Heart left ventricle (tissue), 16 donors: Measurements from ENCODE around the gene CACNA1D. TPM values are rescaled to one million over a fixed set of nuclear protein-coding genes. Genes with fewer than 3 reads are reported as not detected.

Experiments
- ATAC-seq, 4 donors: fragments of 200-7000 bp; cut with Tn5 transposase; one replicate each; pipeline ENCODE4 v1.9.1; 2020 to 2022; ENCODE audit warnings: moderate library complexity in 4 of 4, mild to moderate bottlenecking in 3 of 4, moderate number of reproducible peaks in 1 of 4
- DNase-seq, 5 donors: peaks; one replicate each; pipeline ENCODE4 v3.0.0-alpha.2; 2020
- H3K27ac ChIP-seq, 12 donors: fragments of 200-600 bp; sonication (generic) in 4 of 12; one replicate each; pipeline versions ENCODE4 v1.5.0 to v1.8.0; 2016 to 2022; ENCODE audit warnings: mild to moderate bottlenecking in 2 of 12
- H3K27me3 ChIP-seq, 9 donors: fragments of 200-600 bp; sonication (generic) in 2 of 9; one replicate each; pipeline versions ENCODE4 v1.5.1 to v1.8.0; 2016 to 2022; ENCODE audit warnings: mild to moderate bottlenecking in 3 of 9
- H3K36me3 ChIP-seq, 9 donors: fragments of 200-600 bp; sonication (generic) in 2 of 9; one replicate each; pipeline versions ENCODE4 v1.5.0 to v1.8.0; 2018 to 2022; ENCODE audit warnings: mild to moderate bottlenecking in 2 of 9
- H3K4me1 ChIP-seq, 12 donors: fragments of 200-600 bp; sonication (generic) in 4 of 12; one replicate each; pipeline versions ENCODE4 v1.5.0 to v1.8.0; 2016 to 2022; ENCODE audit warnings: mild to moderate bottlenecking in 3 of 12
- H3K4me3 ChIP-seq, 12 donors: fragments of 200-600 bp; sonication (generic) in 4 of 12; one replicate each; pipeline versions ENCODE4 v1.5.0 to v1.8.0; 2017 to 2022; ENCODE audit warnings: mild to moderate bottlenecking in 9 of 12, moderate library complexity in 4 of 12
- H3K9me3 ChIP-seq, 12 donors: fragments of 200-600 bp; sonication (generic) in 4 of 12; one replicate each; pipeline versions ENCODE4 v1.5.0 to v1.8.0; 2016 to 2022; ENCODE audit warnings: mild to moderate bottlenecking in 1 of 12
- POLR2A ChIP-seq, 2 donors: fragments of 450-650 bp; IDR thresholded peaks; one replicate each; pipeline ENCODE4 v1.6.1; 2017; ENCODE audit warnings: antibody characterized with exemption in 2 of 2, mild to moderate bottlenecking in 2 of 2, moderate library complexity in 2 of 2
- WGBS, 4 donors: extraction: QIAGEN DNeasy Blood & Tissue Kit in 2 of 4; methylation state at CpG; one replicate each; pipeline versions ENCODE4 v1.1.5 to v1.1.7; 2013 to 2018; 5-methylcytosine and 5-hydroxymethylcytosine counted together
- intact Hi-C, 10 donors: fragments of 100-400 bp; cut with DNase I; formaldehyde crosslinking; loops; one replicate each; pipeline versions ENCODE4 v1.11.1 to v1.14.2; 2022
- polyA plus RNA-seq, 2 donors: library from polyadenylated mRNA; stranded (reverse); fragments of 200-250 nt; gene quantifications; one replicate each; pipeline ENCODE4 v1.2.3, GENCODE V29; 2013
- total RNA-seq, 9 donors: library from RNA; depleted of rRNA in 2 of 9; stranded (reverse); fragments of >200 nt in 2 of 9; fragmentation: NEBNext Ultra II Directional in 3 of 9; extraction: Animal tissue kit (Norgen Biotek cat#: 25700) in 3 of 9; gene quantifications; one replicate each; pipeline versions ENCODE4 v1.1.0 to v1.2.4, GENCODE V29; 2016 to 2023
- TF ChIP-seq, protein P1 (sequence below), 12 donors: fragments of 200-600 bp; sonication (generic) in 4 of 12; IDR thresholded peaks; one replicate each; pipeline versions ENCODE4 v1.5.0 to v1.8.0; 2018 to 2022; ENCODE audit warnings: antibody characterized with exemption in 12 of 12, mild to moderate bottlenecking in 5 of 12
- donor health status: ischemic (EF 13 %, LVEDD 7.1; RV severe dilation, severe dysfunction).
- donor health status: healthy with polysubstance abuse.
- donor health status: DM: no; HTN: yes; CAD: no.
- donor health status: DM: no; HTN: no; CAD: no.
- donor health status: ischemic (EF 25% LVEDD 6.9; RV normal size, moderate dysfunction).
- donor health status: ischemic (EF 25% LVEDD 5.7; RV mildly dilated, moderate dysfunction).
- donor health status: healthy.
- donor health status: DM: yes; HTN: yes; CAD: no.
- donor health status: ischemic (EF 35%, LVEDD 5.7; RV mildly dilated, moderate dysfunction).
- donor health status: nonischemic (EF 11% LVEDD 7.7; RV severe dilation, severe dysfunction).
- donor health status: DM: yes; HTN: yes; CAD: no.
- donor health status: PGD.
- donor health status: ischemic (EF 29% LVEDD 5.4; RV normal size, mild dysfunction).
- donor health status: nonischemic (EF 23%, LVEDD 6.1; RV moderate dilation, normal function).

The CACNA1D gene
- total and polyA plus RNA-seq, 11 donors, result 0.06 to 2.4 (median 0.40) TPM; not detected in 1

DNA sequence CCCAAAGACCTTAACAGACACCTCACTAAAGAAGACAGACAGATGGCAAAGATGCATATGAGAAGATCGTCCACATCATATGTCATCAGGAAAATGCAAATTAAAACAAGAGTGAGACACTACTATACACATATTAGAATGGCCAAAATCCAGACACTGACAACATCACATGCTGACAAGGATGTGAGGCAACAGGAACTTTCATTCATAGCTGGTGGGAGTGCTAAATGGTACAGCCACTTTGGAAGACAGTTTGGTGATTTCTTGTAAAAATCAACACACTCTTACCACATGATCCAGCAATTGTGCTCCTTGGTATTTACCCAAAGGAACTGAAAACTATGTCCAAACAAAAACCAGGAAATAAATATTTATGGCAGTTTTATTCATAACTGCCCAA is 334.2 kb downstream of the CACNA1D start:
- ATAC-seq (no peak), DNase-seq (no peak)
- WGBS, 4 donors, result 82 to 90% (median 87%) methylated on average over 1 of the region's 1 CpG
- Histone ChIP-seq H3K27me3 (no peaks in the 10 kb centered on the region), H3K4me3 (no peak overlapping the region), H3K9me3 (no peaks in the 10 kb centered on the region), H3K27ac (no peak overlapping the region), H3K36me3 (no peaks in the 10 kb centered on the region), H3K4me1 (no peaks in the 10 kb centered on the region)
- TF ChIP-seq POLR2A (IDR thresholded peaks at IDR 0.05), result no peak
- intact Hi-C loops, result no loop called here

DNA sequence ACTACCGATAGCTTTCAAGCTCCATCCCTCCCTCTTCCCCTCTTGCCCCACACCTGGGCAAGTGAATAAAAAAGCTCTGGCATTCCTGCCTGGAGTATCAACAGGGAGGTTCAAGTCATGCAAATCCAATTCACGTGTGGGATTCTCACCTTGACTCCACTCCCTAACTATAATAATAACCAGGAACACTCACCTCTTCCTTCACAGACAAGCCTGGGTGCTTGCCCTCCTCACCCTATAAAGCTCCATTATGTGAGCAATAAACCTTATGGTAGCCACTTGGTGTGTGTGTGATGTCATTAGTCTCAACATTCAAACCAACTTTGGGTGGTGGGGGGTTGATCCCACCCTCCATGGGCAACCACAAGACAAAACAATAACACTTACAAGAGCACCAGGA is 335.2 kb downstream of the CACNA1D start:
- intact Hi-C loops, result no loop called here
- DNase-seq, result no peak
- ATAC-seq, result no peak
- H3K9me3 ChIP-seq, result no peaks in the 10 kb centered on the region
- no peaks in the 10 kb centered on the region for H3K36me3 ChIP-seq
- no peaks in the 10 kb centered on the region for H3K27me3 ChIP-seq
- WGBS, 4 donors, result 67 to 87% (median 78%) methylated on average over 2 of the region's 2 CpGs
- TF ChIP-seq POLR2A (IDR thresholded peaks at IDR 0.05), result no peak
- TF ChIP-seq, protein P1, sequence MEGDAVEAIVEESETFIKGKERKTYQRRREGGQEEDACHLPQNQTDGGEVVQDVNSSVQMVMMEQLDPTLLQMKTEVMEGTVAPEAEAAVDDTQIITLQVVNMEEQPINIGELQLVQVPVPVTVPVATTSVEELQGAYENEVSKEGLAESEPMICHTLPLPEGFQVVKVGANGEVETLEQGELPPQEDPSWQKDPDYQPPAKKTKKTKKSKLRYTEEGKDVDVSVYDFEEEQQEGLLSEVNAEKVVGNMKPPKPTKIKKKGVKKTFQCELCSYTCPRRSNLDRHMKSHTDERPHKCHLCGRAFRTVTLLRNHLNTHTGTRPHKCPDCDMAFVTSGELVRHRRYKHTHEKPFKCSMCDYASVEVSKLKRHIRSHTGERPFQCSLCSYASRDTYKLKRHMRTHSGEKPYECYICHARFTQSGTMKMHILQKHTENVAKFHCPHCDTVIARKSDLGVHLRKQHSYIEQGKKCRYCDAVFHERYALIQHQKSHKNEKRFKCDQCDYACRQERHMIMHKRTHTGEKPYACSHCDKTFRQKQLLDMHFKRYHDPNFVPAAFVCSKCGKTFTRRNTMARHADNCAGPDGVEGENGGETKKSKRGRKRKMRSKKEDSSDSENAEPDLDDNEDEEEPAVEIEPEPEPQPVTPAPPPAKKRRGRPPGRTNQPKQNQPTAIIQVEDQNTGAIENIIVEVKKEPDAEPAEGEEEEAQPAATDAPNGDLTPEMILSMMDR (IDR thresholded peaks at IDR 0.05), result no peak
- no peak overlapping the region for H3K27ac ChIP-seq
- H3K4me1 ChIP-seq, result no peaks in the 10 kb centered on the region
- no peak overlapping the region for H3K4me3 ChIP-seq

DNA sequence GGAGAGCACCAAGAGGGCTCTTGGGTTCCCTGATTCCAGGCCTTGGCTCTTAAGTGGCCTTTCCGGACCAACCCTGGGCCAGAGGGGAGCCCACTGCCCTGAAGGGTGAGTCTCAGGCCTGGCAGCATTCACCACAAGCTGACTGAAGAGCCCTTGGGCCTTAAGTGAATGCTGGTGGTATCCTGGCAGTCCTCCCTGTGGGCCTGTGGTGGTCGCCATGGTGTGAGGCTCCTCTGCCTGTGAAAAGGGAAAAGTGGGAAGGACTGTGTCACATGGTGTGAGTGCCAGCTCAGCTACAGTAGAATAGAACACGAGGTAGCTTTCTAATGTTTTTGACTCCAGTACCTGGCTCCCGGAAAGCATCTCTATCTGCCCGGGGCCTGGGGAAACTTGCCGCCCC is 336.5 kb downstream of the CACNA1D start:
- H3K9me3 ChIP-seq, result no peaks in the 10 kb centered on the region
- H3K27me3 ChIP-seq, result no peaks in the 10 kb centered on the region
- intact Hi-C loops, result no loop called here
- no peak for ATAC-seq
- H3K4me3 ChIP-seq, result no peak overlapping the region
- H3K27ac ChIP-seq, result no peak overlapping the region
- no peak for DNase-seq
- no peaks in the 10 kb centered on the region for H3K36me3 ChIP-seq
- TF ChIP-seq, protein P1 (IDR thresholded peaks at IDR 0.05), result no peak
- no peak for TF ChIP-seq POLR2A (IDR thresholded peaks at IDR 0.05)
- no peaks in the 10 kb centered on the region for H3K4me1 ChIP-seq
- WGBS, 4 donors, result 85 to 100% (median 88%) methylated on average over 1 to 6 of the region's 6 CpGs

- intact Hi-C loops, result no loop called here
- H3K36me3 ChIP-seq, result no peaks in the 10 kb centered on the region
- ATAC-seq (no peak), DNase-seq (no peak)
- no peaks in the 10 kb centered on the region for H3K4me1 ChIP-seq
- no peak overlapping the region for H3K4me3 ChIP-seq
- H3K27me3 ChIP-seq, result no peaks in the 10 kb centered on the region
- TF ChIP-seq POLR2A (IDR thresholded peaks at IDR 0.05), result no peak
- TF ChIP-seq, protein P1 (IDR thresholded peaks at IDR 0.05), result no peak
- WGBS, 4 donors, result 77 to 87% (median 84%) methylated on average over 9 of the region's 9 CpGs
- no peak overlapping the region for H3K27ac ChIP-seq
- no peaks in the 10 kb centered on the region for H3K9me3 ChIP-seq
These were observed 338.7 kb downstream of the CACNA1D start for GRCh38 chr3:53833053-53833645.

- intact Hi-C loops, result no loop called here
- 84 to 92% (median 85%) methylated on average over 5 of the region's 5 CpGs; no CpG with 5 or more reads in 1 of the 4 donors for WGBS, 4 donors
These were observed 339.3 kb downstream of the CACNA1D start for GRCh38 chr3:53833700-53834099.

More at GRCh38 chr3:53833700-53834099, 339.3 kb downstream of the CACNA1D start:
- ATAC-seq, result no peak
- Histone ChIP-seq H3K27ac (no peak overlapping the region), H3K4me1 (no peaks in the 10 kb centered on the region), H3K9me3 (no peaks in the 10 kb centered on the region), H3K4me3 (no peak overlapping the region), H3K27me3 (no peaks in the 10 kb centered on the region), H3K36me3 (no peaks in the 10 kb centered on the region)
- TF ChIP-seq, protein P1 (IDR thresholded peaks at IDR 0.05), result no peak
- no peak for TF ChIP-seq POLR2A (IDR thresholded peaks at IDR 0.05)
- DNase-seq, result no peak
